ENCODE results near the gene CAPN11.

DNA sequence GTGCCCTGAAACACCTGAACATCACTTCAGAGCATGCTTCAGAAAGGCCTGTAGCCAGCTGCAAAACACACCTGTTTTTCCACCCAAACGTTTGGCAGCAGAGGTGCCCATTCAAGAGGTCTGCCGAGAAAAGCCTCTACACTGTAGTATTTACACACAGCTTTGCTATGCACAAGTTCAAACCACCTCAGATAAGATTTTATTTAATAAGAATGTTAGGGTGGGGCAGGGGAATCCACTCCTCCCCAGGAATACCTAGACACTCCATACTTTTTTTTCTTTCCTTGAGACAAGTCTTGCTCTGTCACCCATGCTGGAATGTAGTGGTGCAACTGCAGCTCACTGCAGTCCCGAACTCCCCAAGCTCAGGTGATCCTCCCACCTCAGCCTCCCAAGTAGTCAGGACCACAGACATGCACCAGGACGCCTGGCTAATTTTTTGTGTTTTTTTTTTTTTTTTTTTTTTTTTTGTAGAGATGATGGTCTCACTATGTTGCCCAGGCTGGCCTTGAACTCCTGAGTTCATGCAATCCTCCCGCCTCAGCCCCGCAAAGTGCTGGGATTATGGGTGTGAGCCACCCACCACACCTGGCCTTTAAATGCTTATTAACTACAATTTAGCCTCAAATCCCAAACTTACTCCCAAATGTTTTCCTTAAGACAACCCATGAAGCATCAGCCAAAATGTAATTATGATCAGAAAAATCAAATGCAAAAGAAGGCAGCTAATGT, 41.1 kb upstream of the CAPN11 start:
- TF ChIP-seq POLR2A (IDR thresholded peaks at IDR 0.05) = no peak
- TF ChIP-seq CTCF (IDR thresholded peaks at IDR 0.05) = no peak
